Adrenal gland (tissue), 5 donors: ENCODE results near the gene ALCAM.

Source experiments
- CTCF ChIP-seq, 6 experiments: fragments of 450-650 bp in 4 of 6; fragments of 200-600 bp in 2 of 6; sonication (generic) in 1 of 6; IDR thresholded peaks; 1 replicate in 5 of 6; 2 replicates in 1 of 6; pipeline versions ENCODE4 v1.5.1 to v1.8.0; 2016 to 2021; ENCODE audit warnings: antibody characterized with exemption in 6 of 6, mild to moderate bottlenecking in 2 of 6, moderate library complexity in 1 of 6
- POLR2A ChIP-seq, 2 donors: fragments of 450-650 bp; IDR thresholded peaks; one replicate each; pipeline ENCODE4 v1.6.1; 2017; ENCODE audit warnings: antibody characterized with exemption in 2 of 2, mild to moderate bottlenecking in 2 of 2, moderate library complexity in 1 of 2
- donor health status: DM: no; HTN: no; CAD: no.

- TF ChIP-seq CTCF (IDR thresholded peaks at IDR 0.05) (no peak), POLR2A (IDR thresholded peaks at IDR 0.05) (no peak)
These were observed 170.8 kb downstream of the ALCAM start for GRCh38 chr3:105537371-105538080.
